ENCODE data around the gene SLC25A29.

- TF ChIP-seq, protein P1, sequence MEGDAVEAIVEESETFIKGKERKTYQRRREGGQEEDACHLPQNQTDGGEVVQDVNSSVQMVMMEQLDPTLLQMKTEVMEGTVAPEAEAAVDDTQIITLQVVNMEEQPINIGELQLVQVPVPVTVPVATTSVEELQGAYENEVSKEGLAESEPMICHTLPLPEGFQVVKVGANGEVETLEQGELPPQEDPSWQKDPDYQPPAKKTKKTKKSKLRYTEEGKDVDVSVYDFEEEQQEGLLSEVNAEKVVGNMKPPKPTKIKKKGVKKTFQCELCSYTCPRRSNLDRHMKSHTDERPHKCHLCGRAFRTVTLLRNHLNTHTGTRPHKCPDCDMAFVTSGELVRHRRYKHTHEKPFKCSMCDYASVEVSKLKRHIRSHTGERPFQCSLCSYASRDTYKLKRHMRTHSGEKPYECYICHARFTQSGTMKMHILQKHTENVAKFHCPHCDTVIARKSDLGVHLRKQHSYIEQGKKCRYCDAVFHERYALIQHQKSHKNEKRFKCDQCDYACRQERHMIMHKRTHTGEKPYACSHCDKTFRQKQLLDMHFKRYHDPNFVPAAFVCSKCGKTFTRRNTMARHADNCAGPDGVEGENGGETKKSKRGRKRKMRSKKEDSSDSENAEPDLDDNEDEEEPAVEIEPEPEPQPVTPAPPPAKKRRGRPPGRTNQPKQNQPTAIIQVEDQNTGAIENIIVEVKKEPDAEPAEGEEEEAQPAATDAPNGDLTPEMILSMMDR (conservative IDR thresholded peaks at IDR 0.05 in 1 of 2, IDR thresholded peaks at IDR 0.05 in 1 of 2; ENCODE audit: low read depth in 1 of 2, low read length in 2 of 2), result no peak
- TF ChIP-seq EZH2 (IDR thresholded peaks at IDR 0.05; ENCODE audit: low read length, missing control alignments), result no peak
Observed at GRCh38 chr14:100296106-100296651, 10.1 kb downstream of the SLC25A29 start.
